ENCODE data around the gene SMYD4. TPM values are rescaled to one million over a fixed set of nuclear protein-coding genes. Genes with fewer than 3 reads are reported as not detected.
A peak's percentile ranks its signal among the peaks of the same experiment; 100 is the strongest.
"Not testable (repeated sequence)": the region's sequence is repeated elsewhere in the genome, so short reads cannot be mapped to it uniquely, and the experiment has no call there.

SMYD4 gene
- total RNA-seq, 1 donor from 2014 or later, result 8.4 TPM

DNA sequence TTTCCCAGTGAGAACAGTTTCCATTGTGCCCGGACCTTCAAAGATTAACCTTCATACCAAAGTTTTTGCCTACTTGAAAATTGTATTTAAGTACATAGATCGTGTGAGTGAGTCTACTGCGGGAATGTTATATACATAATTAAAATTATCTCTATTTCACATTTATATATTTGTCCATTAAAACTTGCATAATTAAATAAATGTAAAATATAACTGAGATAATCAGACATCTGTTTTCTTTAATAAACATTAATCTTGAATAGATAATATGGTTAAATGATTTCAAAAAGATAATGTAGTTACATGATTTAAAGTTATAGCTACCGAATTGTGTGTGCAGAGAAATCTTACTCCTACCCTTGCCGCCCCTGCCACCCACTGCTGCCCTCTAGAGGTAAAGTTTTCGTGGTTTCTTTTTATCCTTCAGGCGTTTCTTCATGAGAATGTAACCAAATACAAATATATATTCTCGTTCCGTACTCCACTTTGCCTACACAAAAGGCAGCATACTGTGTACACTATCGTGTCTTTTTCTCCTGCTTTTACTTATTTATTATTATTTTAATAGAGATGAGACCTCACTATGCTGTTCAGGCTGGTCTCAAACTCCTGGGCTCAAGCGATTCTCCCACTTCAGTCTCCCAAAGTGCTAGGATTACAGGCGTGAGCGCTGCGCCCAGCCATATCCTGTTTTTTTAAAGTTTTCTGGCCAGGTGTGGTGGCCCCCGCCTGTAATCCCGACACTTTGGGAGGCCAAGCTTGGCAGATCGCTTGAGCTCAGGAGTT lies 35.7 kb upstream of the SMYD4 start:
- H3K4me1 Mint-ChIP-seq (ENCODE audit: low read depth), result no peaks in the 10 kb centered on the region
- H3K36me3 Mint-ChIP-seq (ENCODE audit: low read depth), result peaks cover 6% of the 10 kb centered on the region
- TF ChIP-seq, protein P1, sequence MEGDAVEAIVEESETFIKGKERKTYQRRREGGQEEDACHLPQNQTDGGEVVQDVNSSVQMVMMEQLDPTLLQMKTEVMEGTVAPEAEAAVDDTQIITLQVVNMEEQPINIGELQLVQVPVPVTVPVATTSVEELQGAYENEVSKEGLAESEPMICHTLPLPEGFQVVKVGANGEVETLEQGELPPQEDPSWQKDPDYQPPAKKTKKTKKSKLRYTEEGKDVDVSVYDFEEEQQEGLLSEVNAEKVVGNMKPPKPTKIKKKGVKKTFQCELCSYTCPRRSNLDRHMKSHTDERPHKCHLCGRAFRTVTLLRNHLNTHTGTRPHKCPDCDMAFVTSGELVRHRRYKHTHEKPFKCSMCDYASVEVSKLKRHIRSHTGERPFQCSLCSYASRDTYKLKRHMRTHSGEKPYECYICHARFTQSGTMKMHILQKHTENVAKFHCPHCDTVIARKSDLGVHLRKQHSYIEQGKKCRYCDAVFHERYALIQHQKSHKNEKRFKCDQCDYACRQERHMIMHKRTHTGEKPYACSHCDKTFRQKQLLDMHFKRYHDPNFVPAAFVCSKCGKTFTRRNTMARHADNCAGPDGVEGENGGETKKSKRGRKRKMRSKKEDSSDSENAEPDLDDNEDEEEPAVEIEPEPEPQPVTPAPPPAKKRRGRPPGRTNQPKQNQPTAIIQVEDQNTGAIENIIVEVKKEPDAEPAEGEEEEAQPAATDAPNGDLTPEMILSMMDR (IDR thresholded peaks at IDR 0.05), result peak; percentile 79
- H3K9me3 Mint-ChIP-seq (ENCODE audit: low read depth), result no peaks in the 10 kb centered on the region
- no peaks in the 10 kb centered on the region for H3K27me3 Mint-ChIP-seq (ENCODE audit: low read depth)
- DNase-seq (ENCODE audit: low spot score), result no peak
- no peak overlapping the region for H3K27ac Mint-ChIP-seq (ENCODE audit: unreplicated experiment)
- H3K4me3 Mint-ChIP-seq (ENCODE audit: unreplicated experiment), result no peak overlapping the region

DNA sequence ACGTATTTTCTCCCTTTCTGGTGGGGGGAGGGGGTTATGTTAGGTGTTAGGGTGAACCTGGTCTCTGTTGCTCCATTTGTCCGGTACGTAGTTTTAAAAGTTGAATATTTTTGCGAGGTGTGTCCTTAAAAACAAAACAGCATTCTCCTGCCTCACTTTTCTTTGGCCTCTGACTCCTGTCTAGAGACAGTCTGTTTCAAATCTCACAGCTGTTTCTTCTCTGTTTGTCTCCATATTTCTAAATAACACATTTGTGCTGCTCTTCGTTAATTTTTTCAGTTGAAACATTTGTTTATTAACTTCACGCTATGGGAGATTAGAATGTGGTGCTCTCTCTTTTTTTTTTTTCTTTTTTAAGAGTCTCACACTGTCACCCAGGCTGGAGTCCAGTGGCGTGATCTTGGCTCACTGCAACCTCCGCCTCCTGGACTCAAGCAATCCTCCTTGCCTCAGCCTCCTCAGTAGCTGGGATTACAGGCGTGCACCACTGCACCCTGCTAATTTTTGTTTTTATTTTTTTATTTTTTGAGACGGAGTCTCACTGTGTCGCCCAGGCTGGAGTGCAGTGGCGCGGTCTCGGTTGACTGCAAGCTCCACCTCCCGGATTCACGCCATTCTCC lies 31.8 kb upstream of the SMYD4 start:
- Mint-ChIP-seq H3K4me1 (ENCODE audit: low read depth) (no peaks in the 10 kb centered on the region), H3K36me3 (ENCODE audit: low read depth) (peaks cover 8% of the 10 kb centered on the region), H3K9me3 (ENCODE audit: low read depth) (no peaks in the 10 kb centered on the region), H3K27ac (ENCODE audit: unreplicated experiment) (no peak overlapping the region), H3K27me3 (ENCODE audit: low read depth) (no peaks in the 10 kb centered on the region), H3K4me3 (ENCODE audit: unreplicated experiment) (no peak overlapping the region)
- no peak for DNase-seq (ENCODE audit: low spot score)
- TF ChIP-seq, protein P1 (IDR thresholded peaks at IDR 0.05), result no peak

DNA sequence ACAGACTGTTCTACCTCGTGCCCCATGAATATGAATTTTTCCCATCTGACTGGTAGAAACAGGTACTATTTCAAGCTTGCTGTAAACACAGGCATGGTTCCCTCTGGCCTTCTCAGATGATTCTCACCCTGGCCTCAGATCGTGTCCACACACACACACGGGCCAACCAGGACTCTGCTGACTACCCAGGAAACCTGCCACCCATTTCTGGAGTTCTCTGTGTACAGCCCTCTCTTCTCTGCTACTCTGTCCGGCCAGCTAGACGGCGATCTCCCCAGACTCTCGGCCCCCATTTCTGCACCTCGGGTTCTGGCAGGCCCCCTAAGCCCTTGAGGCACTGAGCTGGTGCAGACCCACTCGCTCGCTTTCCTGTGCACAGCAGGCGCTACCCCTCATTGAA lies 31.3 kb upstream of the SMYD4 start:
- no peak for DNase-seq (ENCODE audit: low spot score)
- Mint-ChIP-seq H3K27ac (ENCODE audit: unreplicated experiment) (no peak overlapping the region), H3K9me3 (ENCODE audit: low read depth) (no peaks in the 10 kb centered on the region), H3K4me3 (ENCODE audit: unreplicated experiment) (no peak overlapping the region), H3K36me3 (ENCODE audit: low read depth) (peaks cover 8% of the 10 kb centered on the region), H3K27me3 (ENCODE audit: low read depth) (no peaks in the 10 kb centered on the region), H3K4me1 (ENCODE audit: low read depth) (no peaks in the 10 kb centered on the region)
- TF ChIP-seq, protein P1 (IDR thresholded peaks at IDR 0.05), result no peak

DNA sequence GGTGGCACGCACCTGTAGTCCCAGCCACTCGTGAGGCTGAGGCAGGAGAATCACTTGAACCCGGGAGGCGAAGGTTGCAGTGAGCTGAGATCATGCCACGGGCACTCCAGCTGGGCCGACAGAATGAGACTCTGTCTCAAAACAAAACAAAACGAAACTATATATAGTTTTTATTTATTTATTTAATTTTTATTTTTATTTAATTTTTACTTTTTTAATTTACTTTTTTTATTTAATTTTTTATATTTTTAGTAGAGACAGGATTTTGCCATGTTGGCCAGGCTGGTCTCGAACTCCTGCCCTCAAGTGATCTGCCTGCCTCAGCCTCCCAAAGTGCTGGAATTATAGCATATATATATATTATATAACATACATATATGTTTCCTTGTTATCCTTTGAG lies 26.8 kb upstream of the SMYD4 start:
- not testable (repeated sequence) for DNase-seq (ENCODE audit: low spot score); H3K4me3 Mint-ChIP-seq (ENCODE audit: unreplicated experiment); H3K27ac Mint-ChIP-seq (ENCODE audit: unreplicated experiment); H3K4me1 Mint-ChIP-seq (ENCODE audit: low read depth); H3K9me3 Mint-ChIP-seq (ENCODE audit: low read depth); H3K27me3 Mint-ChIP-seq (ENCODE audit: low read depth)
- H3K36me3 Mint-ChIP-seq (ENCODE audit: low read depth), result peaks cover 22% of the 10 kb centered on the region

DNA sequence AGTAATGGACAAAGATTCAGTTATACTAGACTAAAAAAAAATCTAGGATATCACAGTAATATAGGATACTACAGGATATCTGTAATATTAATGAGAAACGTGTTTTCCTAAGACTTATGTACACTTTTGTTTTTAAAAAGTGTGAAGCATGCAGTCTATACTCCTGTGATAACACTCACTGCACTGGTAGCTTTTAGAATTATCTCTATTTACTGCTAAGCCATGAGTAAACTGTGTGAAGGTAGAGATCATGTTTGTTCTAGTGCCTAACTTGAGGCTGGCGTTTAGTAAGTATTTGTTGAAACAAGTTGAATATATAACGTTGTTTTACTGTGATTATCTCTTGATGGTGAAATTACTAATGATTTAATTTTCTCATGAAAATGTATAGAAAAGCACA lies 24.0 kb upstream of the SMYD4 start:
- peaks cover 21% of the 10 kb centered on the region for H3K36me3 Mint-ChIP-seq (ENCODE audit: low read depth)
- no peak for DNase-seq (ENCODE audit: low spot score)
- no peak overlapping the region for H3K4me3 Mint-ChIP-seq (ENCODE audit: unreplicated experiment)
- H3K27ac Mint-ChIP-seq (ENCODE audit: unreplicated experiment), result no peak overlapping the region
- H3K4me1 Mint-ChIP-seq (ENCODE audit: low read depth), result peaks cover 4% of the 10 kb centered on the region
- no peaks in the 10 kb centered on the region for H3K9me3 Mint-ChIP-seq (ENCODE audit: low read depth)
- TF ChIP-seq, protein P1 (IDR thresholded peaks at IDR 0.05), result no peak
- no peaks in the 10 kb centered on the region for H3K27me3 Mint-ChIP-seq (ENCODE audit: low read depth)

Measured in chondrocyte (in vitro differentiated cells).